ENCODE data around the gene MBD3L5.
"Not testable (repeated sequence)": the region's sequence is repeated elsewhere in the genome, so short reads cannot be mapped to it uniquely, and the experiment has no call there.

MBD3L5 gene

GRCh38 chr19:7030278-7030677, at the start of gene MBD3L5:
Gene MBD3L5, plus strand, starts transcription at chr19:7030578. Its CDS starts 34 bp downstream, at chr19:7030612.
- DNase-seq (ENCODE audit: low read depth in 2 of 2) = not testable (repeated sequence)

GRCh38 chr19:6983448-6983847, 46.9 kb upstream of the MBD3L5 start:
- no peak for DNase-seq (ENCODE audit: low read depth in 2 of 2)

DNA sequence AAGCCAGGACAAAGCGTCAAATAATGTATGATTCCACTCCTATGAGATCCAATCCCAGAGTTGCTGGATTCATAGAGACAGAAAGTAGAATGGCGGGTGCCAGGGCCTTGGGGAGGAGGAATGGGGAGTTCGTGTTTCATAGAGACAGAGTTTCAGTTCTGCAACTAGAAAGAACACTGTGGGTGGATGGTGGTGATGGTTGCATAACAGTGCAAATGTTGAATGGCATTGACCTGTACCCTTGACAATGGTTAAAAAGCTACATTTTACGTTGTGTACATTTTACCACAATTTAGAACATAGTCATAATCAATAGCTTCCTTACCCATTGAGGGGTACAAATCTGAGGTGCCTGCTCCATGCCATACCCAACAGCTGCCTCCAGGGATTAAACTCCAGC, 42.5 kb upstream of the MBD3L5 start:
- no peak for DNase-seq (ENCODE audit: low read depth in 2 of 2)

DNA sequence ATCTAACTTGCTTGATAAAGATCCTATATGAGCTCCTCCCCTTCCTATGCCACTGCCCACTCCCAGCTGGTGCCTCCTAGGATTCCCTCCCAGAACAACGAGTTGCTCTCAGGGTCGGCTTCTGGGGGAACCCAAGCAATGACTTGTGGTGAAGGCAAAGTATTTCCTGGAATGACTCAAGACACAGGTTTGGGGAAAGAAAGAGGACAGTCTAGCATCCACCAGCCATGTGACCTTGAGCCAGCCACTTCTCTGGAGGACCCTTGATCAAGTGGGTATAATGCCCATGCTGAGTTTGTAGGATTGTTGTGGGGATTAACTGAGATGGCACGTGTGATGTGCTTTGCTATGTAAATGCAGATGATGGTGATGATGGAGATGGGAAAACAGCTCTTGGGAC, 42.1 kb upstream of the MBD3L5 start:
- DNase-seq (ENCODE audit: low read depth in 2 of 2) = no peak

GRCh38 chr19:6995054-6995453, 35.3 kb upstream of the MBD3L5 start:
- DNase-seq (ENCODE audit: low read depth in 2 of 2) = no peak

GRCh38 chr19:6996810-6997209, 33.6 kb upstream of the MBD3L5 start:
- DNase-seq (ENCODE audit: low read depth in 2 of 2) = no peak

DNA sequence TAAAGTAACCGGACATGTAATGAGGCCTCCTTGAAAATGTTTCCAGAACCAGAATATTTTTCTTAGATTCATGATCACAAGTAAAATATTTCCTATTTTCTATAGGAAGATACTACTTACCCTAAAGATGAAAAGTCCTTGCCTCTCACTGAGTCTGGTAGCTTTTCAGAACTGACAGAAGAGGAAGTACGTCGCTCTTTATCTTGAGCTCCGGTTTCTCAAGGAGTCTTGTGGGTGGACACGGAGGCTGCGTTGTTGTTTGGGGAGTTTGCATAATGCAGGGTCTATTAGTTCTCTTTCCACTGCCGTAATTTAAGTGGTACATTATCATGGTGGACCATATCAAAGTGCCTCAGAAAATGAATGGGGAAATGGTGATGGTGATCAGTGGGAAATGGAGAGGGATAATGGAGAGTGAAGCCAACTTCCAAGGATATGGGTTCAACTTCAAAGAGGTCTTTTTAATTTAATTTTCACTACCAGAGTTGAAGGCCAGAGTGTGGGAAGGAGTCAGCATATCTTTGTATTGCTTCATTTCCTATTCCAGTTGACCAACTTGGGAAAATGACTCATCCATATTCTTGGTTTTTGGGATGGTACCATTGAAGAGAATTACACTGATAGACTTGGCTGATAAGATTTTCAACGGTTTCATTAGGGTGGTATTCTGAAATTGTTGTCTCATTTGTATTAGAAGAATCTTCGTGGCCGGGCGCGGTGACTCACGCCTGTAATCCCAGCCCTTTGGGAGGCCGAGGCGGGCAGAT, 32.5 kb upstream of the MBD3L5 start:
- DNase-seq (ENCODE audit: low read depth in 2 of 2) = no peak

- DNase-seq (ENCODE audit: low read depth in 2 of 2) = no peak
Measured at GRCh38 chr19:6999933-7000332, 30.4 kb upstream of the MBD3L5 start.

DNA sequence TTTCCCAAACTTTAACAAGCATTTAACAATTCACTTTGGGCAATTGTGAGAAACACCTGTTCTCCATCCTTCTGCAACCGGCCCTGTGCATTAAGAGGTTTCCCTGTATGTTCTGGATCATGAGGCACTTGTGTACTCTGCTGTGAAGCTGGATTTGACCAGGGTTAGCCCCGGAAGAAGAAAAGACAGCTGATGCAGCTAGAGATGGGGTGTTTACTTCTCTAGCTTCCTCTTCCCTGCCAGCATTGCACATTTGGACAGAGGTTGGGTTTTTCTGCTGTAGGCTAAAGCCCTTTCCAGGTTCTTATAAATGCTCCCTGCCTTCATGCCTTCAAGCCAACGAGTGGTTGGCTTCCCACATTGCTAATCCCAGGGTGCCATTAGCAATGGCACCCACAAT, 30.0 kb upstream of the MBD3L5 start:
- DNase-seq (ENCODE audit: low read depth in 2 of 2) = no peak

DNA sequence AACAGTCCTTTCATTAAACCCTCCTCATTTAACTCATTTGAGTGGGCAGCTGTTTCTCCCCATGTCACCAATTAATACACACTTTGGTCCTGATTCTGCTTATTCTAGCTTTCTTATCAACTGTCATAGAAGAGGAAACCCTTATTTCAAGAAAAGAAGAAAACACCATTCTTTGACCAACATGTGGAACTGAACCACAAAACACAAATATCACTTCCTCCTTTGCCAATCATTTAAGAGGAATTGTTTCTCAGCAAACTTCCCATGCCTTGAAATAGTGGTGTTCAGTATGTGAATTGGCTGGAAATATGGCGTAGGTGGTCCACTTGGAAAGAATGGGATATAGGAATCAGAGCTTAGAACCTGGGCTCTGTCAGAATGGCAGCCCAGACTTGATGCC, 29.6 kb upstream of the MBD3L5 start:
- DNase-seq (ENCODE audit: low read depth in 2 of 2) = no peak

DNA sequence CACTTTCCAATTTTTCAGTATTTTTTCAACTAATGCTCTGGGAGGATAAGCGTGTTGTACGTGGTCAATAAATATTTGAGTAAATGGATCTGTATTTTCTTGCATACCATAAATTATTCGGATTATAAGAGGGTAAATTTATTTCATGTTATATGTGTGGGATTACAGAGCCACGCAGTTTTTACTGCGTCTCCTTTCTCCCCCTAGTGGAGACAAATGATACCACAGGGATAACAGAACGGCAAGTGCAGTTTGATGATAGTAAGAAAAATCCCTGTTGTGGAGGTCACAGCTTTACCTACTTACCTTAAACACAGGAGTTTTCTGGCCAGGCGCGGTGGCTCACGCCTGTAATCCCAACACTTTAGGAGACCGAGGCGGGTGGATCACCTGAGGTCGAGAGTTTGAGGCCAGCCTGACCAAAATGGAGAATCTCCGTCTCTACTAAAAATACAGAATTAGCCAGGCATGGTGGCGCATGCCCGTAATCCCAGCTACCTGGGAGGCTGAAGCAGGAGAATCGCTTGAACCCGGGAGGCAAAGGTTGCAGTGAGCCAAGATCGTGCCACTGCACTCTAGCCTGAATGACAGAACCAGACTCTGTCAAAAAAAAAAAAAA, 26.0 kb upstream of the MBD3L5 start:
- no peak for DNase-seq (ENCODE audit: low read depth in 2 of 2)

DNA sequence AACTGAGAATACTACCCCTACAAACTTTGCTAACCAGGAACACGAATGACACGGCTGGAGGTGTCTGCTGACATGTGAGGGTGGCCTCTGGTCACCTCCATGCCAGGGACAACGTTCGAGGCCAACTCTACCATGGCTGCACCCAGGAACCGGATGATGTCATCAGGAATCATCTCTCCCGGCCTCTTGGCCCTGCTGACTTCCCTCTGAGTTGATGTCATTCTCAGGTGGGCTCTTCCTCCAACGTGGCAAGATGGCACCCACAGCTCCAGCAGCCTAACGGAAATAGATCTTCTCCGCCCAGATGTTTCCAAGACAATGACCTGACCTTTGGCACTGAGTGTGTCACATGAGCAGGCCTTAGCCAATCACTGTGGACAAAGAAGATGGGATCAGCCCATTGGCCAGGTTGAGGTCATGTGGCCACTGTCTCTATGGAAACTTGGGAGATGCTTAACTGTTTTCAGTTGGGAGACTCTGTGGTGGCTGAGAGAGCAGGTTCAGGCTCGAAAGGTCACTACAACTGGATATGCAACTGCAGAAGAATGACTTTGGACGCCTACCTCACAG, 24.2 kb upstream of the MBD3L5 start:
- DNase-seq (ENCODE audit: low read depth in 2 of 2) = no peak

GRCh38 chr19:7007859-7008258, 22.5 kb upstream of the MBD3L5 start:
- DNase-seq (ENCODE audit: low read depth in 2 of 2) = no peak

GRCh38 chr19:7010722-7011593, 19.4 kb upstream of the MBD3L5 start:
- DNase-seq (ENCODE audit: low read depth in 2 of 2) = no peak

- DNase-seq (ENCODE audit: low read depth in 2 of 2) = no peak
Measured at GRCh38 chr19:7013678-7014077, 16.7 kb upstream of the MBD3L5 start.

DNA sequence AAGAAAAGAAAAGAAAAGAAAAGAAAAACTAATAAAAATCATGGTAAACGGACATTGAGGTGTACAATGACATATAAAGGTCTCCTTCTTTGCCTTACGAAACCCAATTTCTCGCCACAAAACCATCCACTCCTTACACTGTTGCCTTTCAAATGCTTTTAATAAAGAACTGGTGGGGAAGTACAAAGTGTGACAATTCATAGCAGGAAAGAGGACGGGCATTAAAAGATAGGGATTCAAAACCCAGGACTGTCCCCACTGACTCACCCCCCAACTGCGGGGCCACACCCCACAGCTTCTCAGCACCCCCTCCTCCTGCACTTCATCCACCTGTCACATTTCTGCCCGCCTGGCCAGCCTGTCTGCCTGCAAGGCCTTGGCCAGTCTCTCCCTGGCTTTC, 11.6 kb upstream of the MBD3L5 start:
- no peak for DNase-seq (ENCODE audit: low read depth in 2 of 2)

DNA sequence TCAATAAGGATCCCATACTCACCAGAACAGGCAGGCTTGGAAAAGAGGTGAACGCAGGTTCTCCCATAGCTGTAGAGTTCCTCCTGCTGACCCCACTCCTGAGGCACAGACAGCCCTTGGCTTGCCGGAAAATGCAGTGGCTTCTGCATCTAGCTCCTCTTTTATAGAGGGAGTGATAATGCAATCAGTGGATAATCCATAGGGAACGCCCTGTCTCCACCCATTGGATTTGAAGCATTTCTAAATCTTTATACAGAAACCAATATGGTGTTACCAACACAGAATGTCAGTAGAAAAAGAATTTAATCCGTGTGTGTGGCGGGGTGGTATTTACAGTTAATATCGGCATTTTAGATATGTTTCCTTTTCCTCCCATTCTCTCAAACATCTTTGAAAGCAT, 9.0 kb upstream of the MBD3L5 start, which contains the start of gene MBD3L2B:
MBD3L2B (minus strand) TSS at position 101 of the 400 bp plus-strand sequence; CDS start at position 67, 34 bp downstream.
- DNase-seq (ENCODE audit: low read depth in 2 of 2) = not testable (repeated sequence)

DNA sequence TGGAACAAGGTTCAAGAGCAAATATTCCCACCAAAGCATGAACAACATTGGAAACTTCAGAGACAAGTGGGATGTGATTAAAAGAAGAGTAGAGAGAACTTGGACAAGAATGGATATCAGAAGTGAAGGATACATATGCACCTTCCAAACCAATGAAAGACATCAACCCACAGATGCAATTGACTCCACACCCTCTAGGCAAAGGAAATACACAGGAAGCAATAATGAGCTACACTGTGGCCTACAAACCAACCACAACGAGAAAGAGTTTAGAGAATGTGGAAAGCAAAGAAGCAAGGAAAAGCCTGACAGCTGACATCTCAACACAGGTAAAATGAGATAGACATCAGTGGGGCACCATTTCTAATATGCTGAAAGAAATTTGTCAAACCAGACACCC, 1.6 kb upstream of the MBD3L5 start:
- DNase-seq (ENCODE audit: low read depth in 2 of 2) = not testable (repeated sequence)

- not testable (repeated sequence) for DNase-seq (ENCODE audit: low read depth in 2 of 2)
Measured at GRCh38 chr19:7040079-7040478, 9.7 kb downstream of the MBD3L5 start, which contains the start of gene MBD3L4. Gene MBD3L4, minus strand, starts transcription at chr19:7040179. Its CDS starts 35 bp downstream, at chr19:7040144.

DNA sequence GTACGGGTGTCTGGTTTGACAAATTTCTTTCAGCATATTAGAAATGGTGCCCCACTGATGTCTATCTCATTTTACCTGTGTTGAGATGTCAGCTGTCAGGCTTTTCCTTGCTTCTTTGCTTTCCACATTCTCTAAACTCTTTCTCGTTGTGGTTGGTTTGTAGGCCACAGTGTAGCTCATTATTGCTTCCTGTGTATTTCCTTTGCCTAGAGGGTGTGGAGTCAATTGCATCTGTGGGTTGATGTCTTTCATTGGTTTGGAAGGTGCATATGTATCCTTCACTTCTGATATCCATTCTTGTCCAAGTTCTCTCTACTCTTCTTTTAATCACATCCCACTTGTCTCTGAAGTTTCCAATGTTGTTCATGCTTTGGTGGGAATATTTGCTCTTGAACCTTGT, 11.2 kb downstream of the MBD3L5 start:
- not testable (repeated sequence) for DNase-seq (ENCODE audit: low read depth in 2 of 2)

DNA sequence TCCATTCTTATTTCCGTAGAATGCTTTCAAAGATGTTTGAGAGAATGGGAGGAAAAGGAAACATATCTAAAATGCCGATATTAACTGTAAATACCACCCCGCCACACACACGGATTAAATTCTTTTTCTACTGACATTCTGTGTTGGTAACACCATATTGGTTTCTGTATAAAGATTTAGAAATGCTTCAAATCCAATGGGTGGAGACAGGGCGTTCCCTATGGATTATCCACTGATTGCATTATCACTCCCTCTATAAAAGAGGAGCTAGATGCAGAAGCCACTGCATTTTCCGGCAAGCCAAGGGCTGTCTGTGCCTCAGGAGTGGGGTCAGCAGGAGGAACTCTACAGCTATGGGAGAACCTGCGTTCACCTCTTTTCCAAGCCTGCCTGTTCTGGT, 18.6 kb downstream of the MBD3L5 start, which contains the start of gene MBD3L2:
MBD3L2 (plus strand) TSS at position 301 of the 400 bp plus-strand sequence; CDS start at position 354, 53 bp downstream.
- DNase-seq (ENCODE audit: low read depth in 2 of 2) = not testable (repeated sequence)

- not testable (repeated sequence) for DNase-seq (ENCODE audit: low read depth in 2 of 2)
Measured at GRCh38 chr19:7051421-7051820, 21.0 kb downstream of the MBD3L5 start.
